ENCODE data around the gene KRTAP5-6.

KRTAP5-6 gene

GRCh38 chr11:1728931-1729691 lies 32.1 kb downstream of the KRTAP5-6 start:
- ATAC-seq = peak; percentile 84
- H3K4me1 Mint-ChIP-seq = peaks cover 70% of the 10 kb centered on the region
- H3K9me3 Mint-ChIP-seq = peaks cover 8% of the 10 kb centered on the region
- peak overlapping the region; percentile 87 for H3K27ac Mint-ChIP-seq
- peak overlapping the region; percentile 74 for H3K4me3 Mint-ChIP-seq
- no peaks in the 10 kb centered on the region for H3K27me3 Mint-ChIP-seq
- H3K36me3 Mint-ChIP-seq = no peaks in the 10 kb centered on the region

- Mint-ChIP-seq H3K9me3 (peaks cover 8% of the 10 kb centered on the region), H3K4me3 (no peak overlapping the region), H3K36me3 (no peaks in the 10 kb centered on the region), H3K4me1 (peaks cover 72% of the 10 kb centered on the region), H3K27ac (peak overlapping the region; percentile 87), H3K27me3 (no peaks in the 10 kb centered on the region)
- ATAC-seq = no peak
Measured at GRCh38 chr11:1729692-1730011, 32.7 kb downstream of the KRTAP5-6 start.

GRCh38 chr11:1730059-1730629 lies 33.1 kb downstream of the KRTAP5-6 start:
- Mint-ChIP-seq H3K4me1 (peaks cover 72% of the 10 kb centered on the region), H3K4me3 (peak overlapping the region; percentile 19), H3K36me3 (no peaks in the 10 kb centered on the region), H3K9me3 (peaks cover 8% of the 10 kb centered on the region), H3K27ac (peak overlapping the region; percentile 87), H3K27me3 (no peaks in the 10 kb centered on the region)
- no peak for ATAC-seq

GRCh38 chr11:1731451-1732059 lies 34.6 kb downstream of the KRTAP5-6 start:
- Mint-ChIP-seq H3K4me3 (no peak overlapping the region), H3K27me3 (no peaks in the 10 kb centered on the region), H3K4me1 (peaks cover 66% of the 10 kb centered on the region), H3K36me3 (peaks cover 7% of the 10 kb centered on the region), H3K9me3 (peaks cover 20% of the 10 kb centered on the region), H3K27ac (no peak overlapping the region)
- no peak for ATAC-seq

GRCh38 chr11:1732418-1733008 lies 35.5 kb downstream of the KRTAP5-6 start:
- Mint-ChIP-seq H3K27ac (no peak overlapping the region), H3K4me3 (no peak overlapping the region), H3K9me3 (peaks cover 24% of the 10 kb centered on the region), H3K4me1 (peaks cover 58% of the 10 kb centered on the region), H3K36me3 (peaks cover 10% of the 10 kb centered on the region), H3K27me3 (no peaks in the 10 kb centered on the region)
- ATAC-seq = no peak

- Mint-ChIP-seq H3K4me1 (peaks cover 52% of the 10 kb centered on the region), H3K4me3 (no peak overlapping the region), H3K27me3 (no peaks in the 10 kb centered on the region), H3K36me3 (peaks cover 10% of the 10 kb centered on the region), H3K27ac (no peak overlapping the region), H3K9me3 (peaks cover 28% of the 10 kb centered on the region)
- ATAC-seq = no peak
Measured at GRCh38 chr11:1733009-1733715, 36.2 kb downstream of the KRTAP5-6 start.

- Mint-ChIP-seq H3K4me1 (peaks cover 44% of the 10 kb centered on the region), H3K36me3 (peaks cover 10% of the 10 kb centered on the region), H3K27me3 (no peaks in the 10 kb centered on the region), H3K27ac (no peak overlapping the region), H3K9me3 (peaks cover 31% of the 10 kb centered on the region), H3K4me3 (no peak overlapping the region)
- no peak for ATAC-seq
Measured at GRCh38 chr11:1733716-1734640, 37.0 kb downstream of the KRTAP5-6 start.

GRCh38 chr11:1734641-1735081 lies 37.7 kb downstream of the KRTAP5-6 start:
- Mint-ChIP-seq H3K9me3 (peaks cover 31% of the 10 kb centered on the region), H3K4me3 (no peak overlapping the region), H3K27me3 (no peaks in the 10 kb centered on the region), H3K27ac (no peak overlapping the region), H3K36me3 (peaks cover 10% of the 10 kb centered on the region), H3K4me1 (peaks cover 44% of the 10 kb centered on the region)
- ATAC-seq = no peak

GRCh38 chr11:1735271-1735670 lies 38.3 kb downstream of the KRTAP5-6 start:
- H3K4me1 Mint-ChIP-seq = peaks cover 39% of the 10 kb centered on the region
- no peaks in the 10 kb centered on the region for H3K27me3 Mint-ChIP-seq
- H3K27ac Mint-ChIP-seq = no peak overlapping the region
- peaks cover 10% of the 10 kb centered on the region for H3K36me3 Mint-ChIP-seq
- no peak for ATAC-seq
- peaks cover 31% of the 10 kb centered on the region for H3K9me3 Mint-ChIP-seq
- no peak overlapping the region for H3K4me3 Mint-ChIP-seq

GRCh38 chr11:1736447-1736992 lies 39.5 kb downstream of the KRTAP5-6 start:
- H3K4me3 Mint-ChIP-seq = no peak overlapping the region
- H3K27me3 Mint-ChIP-seq = no peaks in the 10 kb centered on the region
- peaks cover 26% of the 10 kb centered on the region for H3K4me1 Mint-ChIP-seq
- H3K36me3 Mint-ChIP-seq = peaks cover 10% of the 10 kb centered on the region
- no peak for ATAC-seq
- no peak overlapping the region for H3K27ac Mint-ChIP-seq
- H3K9me3 Mint-ChIP-seq = peaks cover 24% of the 10 kb centered on the region

- H3K4me1 Mint-ChIP-seq = peaks cover 20% of the 10 kb centered on the region
- H3K27ac Mint-ChIP-seq = no peak overlapping the region
- no peaks in the 10 kb centered on the region for H3K27me3 Mint-ChIP-seq
- H3K4me3 Mint-ChIP-seq = no peak overlapping the region
- H3K9me3 Mint-ChIP-seq = peaks cover 22% of the 10 kb centered on the region
- peaks cover 10% of the 10 kb centered on the region for H3K36me3 Mint-ChIP-seq
- ATAC-seq = no peak
Measured at GRCh38 chr11:1737080-1737757, 40.2 kb downstream of the KRTAP5-6 start.

GRCh38 chr11:1738380-1738779 lies 41.4 kb downstream of the KRTAP5-6 start:
- no peak for ATAC-seq
- Mint-ChIP-seq H3K27ac (no peak overlapping the region), H3K36me3 (peaks cover 10% of the 10 kb centered on the region), H3K9me3 (peaks cover 22% of the 10 kb centered on the region), H3K4me1 (peaks cover 18% of the 10 kb centered on the region), H3K4me3 (no peak overlapping the region), H3K27me3 (no peaks in the 10 kb centered on the region)

GRCh38 chr11:1739576-1739975 lies 42.6 kb downstream of the KRTAP5-6 start:
- Mint-ChIP-seq H3K27me3 (no peaks in the 10 kb centered on the region), H3K27ac (no peak overlapping the region), H3K4me3 (no peak overlapping the region), H3K4me1 (peaks cover 8% of the 10 kb centered on the region), H3K9me3 (peaks cover 22% of the 10 kb centered on the region), H3K36me3 (peaks cover 10% of the 10 kb centered on the region)
- ATAC-seq = peak; percentile 62

Data from stimulated activated memory B cell treated with anti-CD40 and anti-IgM and Interleukin-4, amounts not matched to agents 10 μg/mL and 1 μg/mL and 100 μg/mL, for 72 hours (primary cell).